RWPE2 (cell line): Measurements from ENCODE around the gene SPATA24.

Experiments used
- ATAC-seq: fragments of 200-7000 bp; cut with Tn5 transposase; 3 replicates; pipeline ENCODE4 v1.9.1; 2021; ENCODE audit warnings: low read depth
- DNase-seq: peaks from one replicate; pipeline ENCODE4 v3.0.0-alpha.2; 2020; ENCODE audit warnings: low spot score
- H3K27ac ChIP-seq: fragments of 450-650 bp; 2 replicates; pipeline ENCODE4 v1.5.1; 2017; ENCODE audit warnings: mild to moderate bottlenecking; ENCODE audit not compliant: poor library complexity, severe bottlenecking
- H3K27me3 ChIP-seq: fragments of 250-450 bp; sonication (Bioruptor Pico); 2 replicates; pipeline ENCODE4 v1.5.1; 2021; ENCODE audit warnings: mild to moderate bottlenecking, moderate library complexity; ENCODE audit not compliant: insufficient read depth, poor library complexity, severe bottlenecking
- H3K36me3 ChIP-seq: fragments of 250-450 bp; sonication (Bioruptor Pico); 2 replicates; pipeline ENCODE4 v1.5.1; 2020; ENCODE audit warnings: low read depth, mild to moderate bottlenecking, moderate library complexity
- H3K4me1 ChIP-seq: fragments of 250-450 bp; sonication (Bioruptor Pico); 2 replicates; pipeline ENCODE4 v1.5.1; 2021; ENCODE audit warnings: mild to moderate bottlenecking, moderate library complexity; ENCODE audit not compliant: insufficient read depth, poor library complexity, severe bottlenecking
- H3K4me3 ChIP-seq: fragments of 250-450 bp; sonication (Bioruptor Pico); 2 replicates; pipeline ENCODE4 v1.5.1; 2021; ENCODE audit warnings: mild to moderate bottlenecking, moderate library complexity; ENCODE audit not compliant: severe bottlenecking
- H3K9me3 ChIP-seq: fragments of 250-450 bp; sonication (Bioruptor Pico); 2 replicates; pipeline ENCODE4 v1.5.1; 2021; ENCODE audit warnings: mild to moderate bottlenecking, moderate library complexity; ENCODE audit not compliant: severe bottlenecking
- TF ChIP-seq, protein P1 (sequence below): fragments of 450-650 bp; IDR thresholded peaks from one replicate; pipeline ENCODE4 v1.5.1; 2017; ENCODE audit warnings: mild to moderate bottlenecking, moderate library complexity; ENCODE audit not compliant: poor library complexity, severe bottlenecking

SPATA24 gene

DNA sequence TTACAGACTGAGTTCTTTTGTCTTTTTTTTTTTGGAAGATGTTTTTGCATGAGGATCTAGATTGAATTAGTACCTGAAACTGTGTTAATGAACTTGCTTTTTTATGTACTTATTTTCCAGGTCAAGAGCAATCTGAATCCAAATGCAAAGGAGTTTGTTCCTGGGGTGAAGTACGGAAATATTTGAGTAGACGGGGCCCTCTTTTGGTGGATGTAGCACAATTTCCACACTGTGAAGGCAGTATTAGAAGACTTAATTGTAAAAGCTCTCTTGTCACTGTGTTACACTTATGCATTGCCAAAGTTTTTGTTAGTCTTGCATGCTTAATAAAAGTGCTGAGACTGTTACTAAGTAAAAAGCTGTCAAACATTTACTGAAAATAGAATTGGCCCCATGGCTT lies 35.3 kb downstream of the SPATA24 start:
- no peak overlapping the region for H3K4me3 ChIP-seq
- H3K27ac ChIP-seq: no peak overlapping the region
- H3K4me1 ChIP-seq: peaks cover 5% of the 10 kb centered on the region
- DNase-seq: no peak
- H3K36me3 ChIP-seq: peaks cover 86% of the 10 kb centered on the region
- H3K9me3 ChIP-seq: no peaks in the 10 kb centered on the region
- TF ChIP-seq, protein P1, sequence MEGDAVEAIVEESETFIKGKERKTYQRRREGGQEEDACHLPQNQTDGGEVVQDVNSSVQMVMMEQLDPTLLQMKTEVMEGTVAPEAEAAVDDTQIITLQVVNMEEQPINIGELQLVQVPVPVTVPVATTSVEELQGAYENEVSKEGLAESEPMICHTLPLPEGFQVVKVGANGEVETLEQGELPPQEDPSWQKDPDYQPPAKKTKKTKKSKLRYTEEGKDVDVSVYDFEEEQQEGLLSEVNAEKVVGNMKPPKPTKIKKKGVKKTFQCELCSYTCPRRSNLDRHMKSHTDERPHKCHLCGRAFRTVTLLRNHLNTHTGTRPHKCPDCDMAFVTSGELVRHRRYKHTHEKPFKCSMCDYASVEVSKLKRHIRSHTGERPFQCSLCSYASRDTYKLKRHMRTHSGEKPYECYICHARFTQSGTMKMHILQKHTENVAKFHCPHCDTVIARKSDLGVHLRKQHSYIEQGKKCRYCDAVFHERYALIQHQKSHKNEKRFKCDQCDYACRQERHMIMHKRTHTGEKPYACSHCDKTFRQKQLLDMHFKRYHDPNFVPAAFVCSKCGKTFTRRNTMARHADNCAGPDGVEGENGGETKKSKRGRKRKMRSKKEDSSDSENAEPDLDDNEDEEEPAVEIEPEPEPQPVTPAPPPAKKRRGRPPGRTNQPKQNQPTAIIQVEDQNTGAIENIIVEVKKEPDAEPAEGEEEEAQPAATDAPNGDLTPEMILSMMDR: peak; percentile 29
- H3K27me3 ChIP-seq: no peaks in the 10 kb centered on the region
- ATAC-seq: no peak

- Histone ChIP-seq H3K36me3 (peaks cover 77% of the 10 kb centered on the region), H3K27ac (no peak overlapping the region), H3K4me3 (no peak overlapping the region), H3K9me3 (no peaks in the 10 kb centered on the region), H3K4me1 (no peaks in the 10 kb centered on the region), H3K27me3 (no peaks in the 10 kb centered on the region)
- DNase-seq (no peak), ATAC-seq (no peak)
- TF ChIP-seq, protein P1: no peak
These were observed 39.4 kb downstream of the SPATA24 start for GRCh38 chr5:139364466-139364865.

GRCh38 chr5:139363937-139364336 lies 40.0 kb downstream of the SPATA24 start:
- ATAC-seq: no peak
- no peak for DNase-seq
- Histone ChIP-seq H3K4me1 (no peaks in the 10 kb centered on the region), H3K36me3 (peaks cover 72% of the 10 kb centered on the region), H3K27ac (no peak overlapping the region), H3K4me3 (no peak overlapping the region), H3K27me3 (no peaks in the 10 kb centered on the region), H3K9me3 (no peaks in the 10 kb centered on the region)
- TF ChIP-seq, protein P1: no peak

DNA sequence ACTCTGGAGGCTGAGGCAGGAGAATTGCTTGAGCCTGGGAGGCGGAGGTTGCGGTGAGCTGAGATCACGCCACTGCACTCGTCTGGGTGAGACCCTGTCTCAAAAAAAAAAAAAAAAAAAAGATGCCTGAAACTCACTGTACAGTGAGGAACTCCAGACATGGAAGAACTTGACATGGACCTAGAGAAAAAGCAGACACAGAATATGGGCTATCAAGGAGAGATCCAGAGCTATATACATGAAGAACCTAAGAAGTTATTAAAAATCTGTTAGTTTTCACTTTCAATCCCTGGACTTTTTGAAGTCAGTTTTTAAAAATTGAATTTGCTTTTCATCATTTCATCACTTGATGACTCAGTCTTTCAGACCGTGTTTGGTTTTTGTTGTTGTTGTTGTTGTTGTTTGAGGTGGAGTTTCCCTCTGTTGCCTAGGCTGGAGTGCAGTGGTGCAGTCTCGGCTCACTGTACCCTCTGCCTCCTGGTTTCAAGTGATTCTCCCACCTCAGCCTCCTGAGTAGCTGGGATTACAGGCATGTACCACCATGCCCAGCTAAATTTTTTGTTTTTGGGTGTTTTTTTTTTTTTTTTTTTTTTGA lies 42.0 kb downstream of the SPATA24 start:
- DNase-seq: no peak
- no peaks in the 10 kb centered on the region for H3K9me3 ChIP-seq
- H3K4me3 ChIP-seq: no peak overlapping the region
- TF ChIP-seq, protein P1: no peak
- H3K27ac ChIP-seq: no peak overlapping the region
- H3K36me3 ChIP-seq: peaks cover 69% of the 10 kb centered on the region
- no peaks in the 10 kb centered on the region for H3K27me3 ChIP-seq
- ATAC-seq: no peak
- H3K4me1 ChIP-seq: no peaks in the 10 kb centered on the region

DNA sequence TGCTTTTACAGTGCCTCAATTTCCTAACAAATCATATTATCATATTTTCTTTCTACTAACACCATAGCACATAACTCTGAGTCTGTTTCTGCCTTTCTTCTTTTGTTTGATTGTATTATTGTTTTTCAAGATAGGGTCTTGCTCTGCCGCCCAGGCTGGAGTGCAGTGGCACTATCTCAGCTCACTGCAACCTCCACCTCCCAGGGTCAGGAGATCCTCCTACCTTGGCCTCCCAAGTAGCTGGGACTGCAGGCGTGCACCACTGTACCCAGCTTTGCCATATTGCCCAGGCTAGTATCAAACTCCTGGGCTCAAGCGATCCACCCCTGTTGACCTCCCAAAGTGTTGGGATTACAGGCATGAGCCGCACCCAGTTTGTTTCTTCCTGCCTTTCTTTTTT lies 43.5 kb downstream of the SPATA24 start:
- no peak for ATAC-seq
- no peak for DNase-seq
- no peaks in the 10 kb centered on the region for H3K9me3 ChIP-seq
- TF ChIP-seq, protein P1: no peak
- no peak overlapping the region for H3K27ac ChIP-seq
- no peaks in the 10 kb centered on the region for H3K27me3 ChIP-seq
- H3K36me3 ChIP-seq: peaks cover 54% of the 10 kb centered on the region
- no peak overlapping the region for H3K4me3 ChIP-seq
- H3K4me1 ChIP-seq: no peaks in the 10 kb centered on the region
